GM12801 (cell line): ENCODE measurements around the gene CFAP99.

Experiments
- TF ChIP-seq, protein P1 (sequence below): IDR thresholded peaks from one replicate; pipeline ENCODE4 v1.5.1; 2011; ENCODE audit warnings: control low read depth; ENCODE audit not compliant: insufficient read length; ENCODE audit errors: extremely low read depth

Gene CFAP99

DNA sequence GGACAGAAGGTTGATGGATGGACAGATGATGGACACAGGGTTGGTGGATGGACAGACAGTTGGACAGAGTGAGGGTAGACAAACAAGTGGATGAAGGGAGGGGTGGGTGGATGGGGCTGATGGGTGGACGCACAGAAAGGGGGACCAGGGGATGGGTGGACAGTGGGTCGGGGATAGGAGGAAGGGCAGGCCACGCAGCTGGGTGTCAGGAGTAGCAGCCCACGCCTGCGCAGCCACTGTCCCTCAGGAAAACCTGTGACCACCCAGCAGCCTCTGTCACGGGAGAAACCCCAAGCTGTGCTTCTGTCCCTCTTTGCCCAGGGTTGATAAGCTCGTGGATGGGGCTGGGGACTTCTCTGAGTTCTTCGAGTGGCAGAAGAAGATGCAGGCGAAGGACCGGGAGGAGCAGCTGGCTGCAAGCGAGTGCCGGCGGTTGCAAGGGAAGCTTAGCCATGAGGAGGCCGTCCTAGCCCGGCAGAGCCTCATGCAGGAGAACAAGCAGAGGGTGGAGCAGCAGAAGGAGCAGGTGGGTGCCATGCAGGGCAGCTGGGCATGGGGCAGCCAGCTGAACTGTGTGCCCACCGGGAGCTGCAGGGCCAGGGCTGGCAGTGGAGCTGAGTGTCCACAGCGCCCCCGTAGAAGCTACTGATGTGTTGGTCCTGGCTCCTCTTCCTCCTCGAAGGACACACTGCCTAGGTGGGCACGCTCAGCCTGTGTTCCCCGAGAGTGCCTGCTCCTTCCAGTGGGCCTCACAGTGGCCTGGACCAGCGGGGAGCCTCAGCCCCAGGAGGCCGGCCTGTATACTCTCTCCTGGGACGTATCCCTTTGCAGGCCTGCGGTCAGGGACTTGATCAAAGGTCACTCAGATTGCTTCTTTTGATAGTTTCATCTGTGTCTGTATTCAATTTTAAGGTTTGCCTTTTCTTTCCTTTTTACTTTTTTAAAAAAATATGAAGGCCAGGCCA lies 33.3 kb downstream of the CFAP99 start:
- TF ChIP-seq, protein P1, sequence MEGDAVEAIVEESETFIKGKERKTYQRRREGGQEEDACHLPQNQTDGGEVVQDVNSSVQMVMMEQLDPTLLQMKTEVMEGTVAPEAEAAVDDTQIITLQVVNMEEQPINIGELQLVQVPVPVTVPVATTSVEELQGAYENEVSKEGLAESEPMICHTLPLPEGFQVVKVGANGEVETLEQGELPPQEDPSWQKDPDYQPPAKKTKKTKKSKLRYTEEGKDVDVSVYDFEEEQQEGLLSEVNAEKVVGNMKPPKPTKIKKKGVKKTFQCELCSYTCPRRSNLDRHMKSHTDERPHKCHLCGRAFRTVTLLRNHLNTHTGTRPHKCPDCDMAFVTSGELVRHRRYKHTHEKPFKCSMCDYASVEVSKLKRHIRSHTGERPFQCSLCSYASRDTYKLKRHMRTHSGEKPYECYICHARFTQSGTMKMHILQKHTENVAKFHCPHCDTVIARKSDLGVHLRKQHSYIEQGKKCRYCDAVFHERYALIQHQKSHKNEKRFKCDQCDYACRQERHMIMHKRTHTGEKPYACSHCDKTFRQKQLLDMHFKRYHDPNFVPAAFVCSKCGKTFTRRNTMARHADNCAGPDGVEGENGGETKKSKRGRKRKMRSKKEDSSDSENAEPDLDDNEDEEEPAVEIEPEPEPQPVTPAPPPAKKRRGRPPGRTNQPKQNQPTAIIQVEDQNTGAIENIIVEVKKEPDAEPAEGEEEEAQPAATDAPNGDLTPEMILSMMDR = no peak

DNA sequence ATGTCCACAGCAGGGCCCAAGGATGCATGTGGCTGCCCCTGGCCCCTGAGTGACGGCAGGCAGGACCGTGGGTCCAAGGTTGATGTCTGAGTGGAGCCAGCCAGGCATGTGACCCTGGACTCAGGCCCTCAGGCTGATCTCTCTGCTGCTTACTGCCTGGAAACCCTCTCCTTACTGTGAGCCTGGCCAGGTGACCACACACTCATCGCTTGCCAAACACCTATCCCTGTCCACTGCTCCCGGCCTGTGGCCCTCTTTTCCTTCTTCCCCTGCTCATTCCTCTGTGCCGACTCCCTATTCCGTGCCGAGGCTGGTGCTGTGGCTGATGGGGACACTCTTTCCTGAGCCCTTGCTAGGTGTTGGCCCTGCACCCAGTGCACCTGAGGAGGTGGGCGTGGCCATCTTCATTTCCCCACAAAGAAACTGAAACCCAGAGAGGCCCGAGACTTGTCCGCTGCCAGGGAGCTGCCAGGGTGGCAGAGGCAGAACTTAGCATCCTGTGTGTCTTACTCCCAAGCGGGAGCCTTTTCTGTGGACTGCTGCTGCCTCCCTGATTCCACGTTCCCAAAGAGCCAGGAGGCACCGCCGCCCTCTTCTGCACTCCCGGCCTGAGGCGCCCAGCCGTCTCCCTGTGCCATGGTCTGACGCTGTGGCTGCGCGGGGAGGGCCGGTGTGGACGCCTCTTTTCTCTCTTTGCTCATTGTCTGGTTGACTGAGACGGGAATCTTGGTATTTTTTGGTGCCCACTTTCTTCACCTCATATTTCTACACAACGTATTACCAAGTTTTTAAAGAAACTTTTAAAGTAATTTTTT lies 38.9 kb downstream of the CFAP99 start:
- TF ChIP-seq, protein P1 = no peak

DNA sequence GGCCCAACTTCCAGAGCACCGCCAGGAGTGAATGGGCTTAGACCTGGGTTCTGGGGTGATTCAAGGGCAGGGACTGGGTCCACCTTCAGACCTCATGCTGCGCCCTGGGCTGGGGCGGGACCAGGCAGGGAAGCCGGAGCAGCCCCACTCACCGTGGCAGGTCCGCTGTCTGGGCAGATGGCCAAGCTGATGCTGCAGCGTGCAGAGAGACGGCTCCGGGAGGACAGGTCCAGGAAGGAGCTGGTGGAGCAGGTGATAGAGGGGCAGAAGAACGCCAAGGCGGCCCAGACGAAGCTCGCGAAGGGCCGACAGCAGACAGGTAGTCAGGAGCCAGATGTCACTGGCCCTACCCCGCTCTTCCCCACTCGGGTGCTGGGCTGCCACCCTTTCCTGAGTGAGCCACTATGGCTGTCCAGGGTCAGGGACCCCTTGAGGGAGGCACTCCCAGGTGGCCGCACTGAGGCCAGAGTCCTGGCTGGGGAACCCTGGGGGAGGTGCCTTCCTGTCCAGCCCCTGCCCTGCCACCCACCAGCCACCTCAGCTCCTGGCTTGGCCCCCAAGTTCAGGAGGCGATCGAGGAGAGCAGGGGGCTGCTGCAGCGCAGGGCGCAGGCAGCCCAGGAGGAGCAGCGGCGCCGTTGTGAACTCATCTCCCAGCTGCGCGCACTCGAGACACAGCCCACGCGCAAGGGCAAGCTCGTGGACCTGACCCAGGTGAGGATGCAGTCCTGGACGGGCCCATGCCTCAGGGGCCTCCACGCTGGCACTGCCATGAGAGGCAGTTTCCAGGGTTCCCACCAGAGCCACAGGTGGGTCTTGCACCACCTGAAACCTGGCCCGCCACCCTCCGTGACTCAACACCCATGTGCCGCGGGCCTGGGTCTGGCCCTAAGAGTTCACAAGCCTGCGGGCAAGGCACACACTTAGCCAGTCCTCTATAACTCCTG lies 40.1 kb downstream of the CFAP99 start:
- TF ChIP-seq, protein P1 = no peak

DNA sequence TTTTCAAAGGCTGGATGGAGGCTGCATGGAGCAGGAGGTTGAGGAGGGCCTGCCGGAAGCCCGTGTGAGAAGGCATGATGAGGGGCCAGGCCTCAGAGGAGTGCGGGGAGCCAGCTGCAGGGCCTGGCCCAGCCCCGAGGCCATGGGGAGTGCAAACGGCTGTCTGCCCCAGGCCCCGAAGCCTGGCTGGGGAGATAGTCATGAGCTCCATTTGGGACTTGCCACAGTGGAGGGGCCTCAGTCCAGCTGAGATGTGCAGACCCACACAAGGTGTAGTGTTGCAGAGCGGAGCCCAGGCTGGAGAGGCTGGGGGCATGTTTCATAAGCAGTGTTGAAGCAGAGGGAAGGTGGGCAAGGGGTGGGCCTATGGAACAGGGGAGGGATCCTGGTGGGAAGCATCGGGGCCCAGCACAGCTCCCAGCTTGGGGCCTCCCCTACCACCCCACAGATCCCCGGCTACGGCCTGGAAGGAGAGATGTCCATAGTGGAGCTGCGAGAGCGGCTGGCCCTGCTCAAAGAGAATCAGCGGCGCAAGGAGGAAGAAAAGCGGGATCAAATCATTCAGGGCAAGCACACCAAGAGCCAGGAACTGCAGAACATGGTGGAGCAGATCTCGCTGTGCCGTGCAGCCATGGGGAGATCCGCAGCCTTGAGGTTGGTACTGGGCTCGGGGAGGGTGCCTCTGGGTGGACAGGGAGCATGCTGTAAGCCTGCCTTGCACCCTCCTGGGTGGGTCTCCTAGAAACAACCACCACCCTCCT lies 41.0 kb downstream of the CFAP99 start:
- TF ChIP-seq, protein P1 = no peak

DNA sequence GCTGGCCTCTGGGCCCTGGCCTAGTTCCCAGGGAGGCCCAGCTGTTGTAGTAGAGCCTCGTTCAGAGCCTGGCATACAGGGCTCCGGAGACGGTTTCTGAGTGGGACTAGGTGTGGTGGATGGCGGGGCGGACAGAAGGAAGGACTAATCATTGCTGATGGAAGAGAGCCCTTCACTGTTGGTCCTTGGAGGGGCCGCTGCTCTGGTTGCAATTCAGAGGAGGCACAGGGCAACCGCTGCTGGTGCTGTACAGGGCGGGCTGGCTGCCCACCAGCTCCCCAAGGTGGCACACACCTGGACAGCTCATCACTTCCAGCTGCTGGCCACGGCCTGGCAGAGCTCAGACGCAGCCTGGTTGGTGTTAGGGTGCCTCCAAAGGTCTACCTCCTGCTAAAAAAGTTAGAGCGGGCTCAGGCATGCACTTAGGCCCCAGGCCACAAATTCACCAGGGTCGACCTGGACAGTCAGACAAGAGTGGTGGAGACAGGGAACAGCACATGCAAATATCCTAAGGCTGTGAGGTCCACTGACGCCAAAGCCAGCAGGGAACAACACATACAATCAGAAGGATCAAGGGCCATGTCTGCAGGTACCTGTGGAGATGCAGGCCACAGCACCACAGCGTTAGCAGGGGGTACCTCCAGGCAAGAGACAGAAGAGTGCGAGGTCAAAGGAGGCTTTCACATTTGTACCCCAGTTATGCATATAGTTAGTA lies 42.6 kb downstream of the CFAP99 start:
- TF ChIP-seq, protein P1 = no peak
